ENCODE results near the gene RIPOR2. TPM values are rescaled to one million over a fixed set of nuclear protein-coding genes. Genes with fewer than 3 reads are reported as not detected.

The RIPOR2 gene
- total RNA-seq, 1 experiment from 2014 or later: 5.0 TPM

DNA sequence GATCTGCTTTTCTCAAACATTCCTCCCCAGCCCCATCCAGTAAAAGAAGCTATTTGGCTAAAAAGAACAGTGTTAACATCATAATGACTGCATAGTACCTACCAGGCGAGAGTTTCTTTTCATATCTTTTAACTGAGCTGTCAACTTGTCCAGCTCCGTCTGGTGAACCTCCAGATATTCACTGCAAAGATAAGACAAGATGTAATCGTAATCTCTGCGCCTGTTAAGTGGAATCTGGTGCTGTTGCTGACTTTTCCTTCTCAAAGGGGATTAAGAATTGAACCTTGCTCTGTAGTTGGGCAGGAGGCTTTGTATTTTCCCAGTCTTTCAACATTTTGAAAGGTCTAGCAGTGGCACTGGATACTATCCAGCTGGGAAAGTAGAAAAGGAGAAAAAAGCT, 63.0 kb downstream of the RIPOR2 start:
- Mint-ChIP-seq H3K27ac (peak overlapping the region in 2 of 3 experiments; percentile 62 to 76; a peak in 3 of 7 replicates), H3K9me3 (no peaks in the 10 kb centered on the region), H3K36me3 (ENCODE audit: insufficient read depth in 1 of 3, low read depth in 3 of 3) (peaks cover 4 to 14% (median 5%) of the 10 kb centered on the region in 3 experiments; a peak in 3 of 7 replicates), H3K27me3 (ENCODE audit: low read depth) (no peaks in the 10 kb centered on the region), H3K4me3 (no peak overlapping the region), H3K4me1 (peaks cover 41 to 45% of the 10 kb centered on the region in 2 experiments)
- Histone ChIP-seq H2BK15ac (ENCODE audit: low read depth, low read length) (no peak overlapping the region), H3K23ac (ENCODE audit: insufficient read length, low read depth, low read length) (no peak overlapping the region), H2AK5ac (ENCODE audit: insufficient read length, low read length) (no peak overlapping the region), H3K27ac (ENCODE audit: insufficient read length, low read depth, low read length) (no peak overlapping the region), H2BK20ac (ENCODE audit: low read depth, low read length, poor library complexity, severe bottlenecking) (no peak overlapping the region), H3K56ac (ENCODE audit: insufficient read length, low read depth, low read length) (no peak overlapping the region), H3K79me2 (ENCODE audit: insufficient read depth, low read length) (0 out of 2 replicates have a peak, but pooled peaks cover 2% of the 10 kb centered on the region), H3K4ac (ENCODE audit: low read depth, low read length) (no peak overlapping the region), H2AFZ (ENCODE audit: low read length) (no peak overlapping the region), H3K4me2 (ENCODE audit: insufficient read depth, insufficient read length, low read length) (no peak overlapping the region), H3K9me3 (ENCODE audit: control insufficient read depth, low read depth, low read length) (no peaks in the 10 kb centered on the region), H4K5ac (ENCODE audit: insufficient read length, low read depth, low read length) (no peak overlapping the region), H4K20me1 (ENCODE audit: control insufficient read depth, insufficient read depth, insufficient read length) (no peaks in the 10 kb centered on the region), H3K27me3 (ENCODE audit: insufficient read depth, low read length) (no peaks in the 10 kb centered on the region), H3K23me2 (ENCODE audit: insufficient read length, low read depth, low read length, poor library complexity, severe bottlenecking) (no peaks in the 10 kb centered on the region), H2BK12ac (ENCODE audit: insufficient read length, low read depth, low read length) (no peak overlapping the region), H3K18ac (ENCODE audit: insufficient read length, low read depth, low read length) (no peak overlapping the region), H3K79me1 (ENCODE audit: insufficient read depth, low read depth, low read length, poor library complexity, severe bottlenecking) (no peaks in the 10 kb centered on the region), H3K14ac (ENCODE audit: insufficient read depth, low read length) (no peak overlapping the region), H2BK5ac (ENCODE audit: insufficient read length, low read length) (no peak overlapping the region), H3K9ac (ENCODE audit: extremely low read depth, insufficient read length, low read length) (no peak overlapping the region), H4K8ac (replicated peaks; ENCODE audit: insufficient read length, low read depth, low read length) (no peak overlapping the region), H4K91ac (ENCODE audit: insufficient read length, low read depth, low read length) (no peak overlapping the region), H3K4me1 (ENCODE audit: insufficient read depth, low read length) (peaks cover 8% of the 10 kb centered on the region; the same call in 1 of the 2 replicates), H3T11ph (ENCODE audit: low read length) (no peak overlapping the region), H2BK120ac (ENCODE audit: low read depth, low read length, poor library complexity, severe bottlenecking) (no peak overlapping the region)
- DNase-seq: no peak
- WGBS (ENCODE audit: extremely low coverage, insufficient read length, low lambda C conversion rate): no CpG with 5 or more reads among the region's 4 CpGs
- TF ChIP-seq, protein P1, sequence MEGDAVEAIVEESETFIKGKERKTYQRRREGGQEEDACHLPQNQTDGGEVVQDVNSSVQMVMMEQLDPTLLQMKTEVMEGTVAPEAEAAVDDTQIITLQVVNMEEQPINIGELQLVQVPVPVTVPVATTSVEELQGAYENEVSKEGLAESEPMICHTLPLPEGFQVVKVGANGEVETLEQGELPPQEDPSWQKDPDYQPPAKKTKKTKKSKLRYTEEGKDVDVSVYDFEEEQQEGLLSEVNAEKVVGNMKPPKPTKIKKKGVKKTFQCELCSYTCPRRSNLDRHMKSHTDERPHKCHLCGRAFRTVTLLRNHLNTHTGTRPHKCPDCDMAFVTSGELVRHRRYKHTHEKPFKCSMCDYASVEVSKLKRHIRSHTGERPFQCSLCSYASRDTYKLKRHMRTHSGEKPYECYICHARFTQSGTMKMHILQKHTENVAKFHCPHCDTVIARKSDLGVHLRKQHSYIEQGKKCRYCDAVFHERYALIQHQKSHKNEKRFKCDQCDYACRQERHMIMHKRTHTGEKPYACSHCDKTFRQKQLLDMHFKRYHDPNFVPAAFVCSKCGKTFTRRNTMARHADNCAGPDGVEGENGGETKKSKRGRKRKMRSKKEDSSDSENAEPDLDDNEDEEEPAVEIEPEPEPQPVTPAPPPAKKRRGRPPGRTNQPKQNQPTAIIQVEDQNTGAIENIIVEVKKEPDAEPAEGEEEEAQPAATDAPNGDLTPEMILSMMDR (conservative IDR thresholded peaks at IDR 0.05): no peak

All from H9 (cell line).